Measurements from ENCODE around the gene INKA1. TPM values are rescaled to one million over a fixed set of nuclear protein-coding genes. Genes with fewer than 3 reads are reported as not detected.

The INKA1 gene
- total and polyA plus RNA-seq, 8 donors = 1.8 to 15.0 (median 3.9) TPM; not detected in 2

- no peak for DNase-seq
- 90 to 95% (median 93%) methylated on average over 11 to 13 of the region's 13 CpGs for WGBS, 5 donors
- no peaks in the 10 kb centered on the region for H3K36me3 ChIP-seq
- intact Hi-C loops (cut with DNase I; ENCODE audit: low total_unique reads) = no loop called here
- TF ChIP-seq POLR2AphosphoS5 (IDR thresholded peaks at IDR 0.05) (no peak), EP300 (IDR thresholded peaks at IDR 0.05) (no peak), POLR2A (IDR thresholded peaks at IDR 0.05) (no peak), CTCF (IDR thresholded peaks at IDR 0.05) (no peak)
- H3K4me1 ChIP-seq = no peaks in the 10 kb centered on the region
- H3K4me3 ChIP-seq = no peak overlapping the region
- no peaks in the 10 kb centered on the region for H3K27me3 ChIP-seq
- H3K27ac ChIP-seq = no peak overlapping the region
- no peaks in the 10 kb centered on the region for H3K9me3 ChIP-seq
Measured at GRCh38 chr3:49793486-49794085, 9.5 kb upstream of the INKA1 start.

GRCh38 chr3:49794431-49794830, 8.6 kb upstream of the INKA1 start:
- no peak for DNase-seq
- peaks cover 0 to 4% (median 0%) of the 10 kb centered on the region in 4 donors for H3K4me1 ChIP-seq
- H3K36me3 ChIP-seq = no peaks in the 10 kb centered on the region
- 72 to 79% (median 72%) methylated on average over 3 to 4 of the region's 4 CpGs for WGBS, 5 donors
- intact Hi-C loops (cut with DNase I; ENCODE audit: low total_unique reads) = no loop called here
- TF ChIP-seq POLR2AphosphoS5 (IDR thresholded peaks at IDR 0.05) = no peak
- TF ChIP-seq EP300 (IDR thresholded peaks at IDR 0.05) = no peak
- no peak for TF ChIP-seq POLR2A (IDR thresholded peaks at IDR 0.05)
- no peaks in the 10 kb centered on the region for H3K27me3 ChIP-seq
- no peaks in the 10 kb centered on the region for H3K9me3 ChIP-seq
- no peak overlapping the region for H3K4me3 ChIP-seq
- H3K27ac ChIP-seq = no peak overlapping the region

GRCh38 chr3:49794926-49795905, 7.8 kb upstream of the INKA1 start:
- no peaks in the 10 kb centered on the region for H3K36me3 ChIP-seq
- intact Hi-C loops (cut with DNase I; ENCODE audit: low total_unique reads) = no loop called here

GRCh38 chr3:49799105-49799504, 4.0 kb upstream of the INKA1 start:
- H3K9me3 ChIP-seq = no peaks in the 10 kb centered on the region
- H3K36me3 ChIP-seq = no peaks in the 10 kb centered on the region
- DNase-seq = no peak
- H3K4me3 ChIP-seq = no peak overlapping the region
- intact Hi-C loops (cut with DNase I; ENCODE audit: low total_unique reads) = no loop called here
- no peak for TF ChIP-seq POLR2AphosphoS5 (IDR thresholded peaks at IDR 0.05)
- TF ChIP-seq POLR2A (IDR thresholded peaks at IDR 0.05) = no peak
- no peak for TF ChIP-seq EP300 (IDR thresholded peaks at IDR 0.05)
- TF ChIP-seq CTCF (IDR thresholded peaks at IDR 0.05) = no peak
- peaks cover 7 to 34% (median 20%) of the 10 kb centered on the region in 4 donors for H3K4me1 ChIP-seq
- WGBS, 5 donors = 64 to 91% (median 88%) methylated on average over 1 of the region's 1 CpG
- no peak overlapping the region for H3K27ac ChIP-seq
- no peaks in the 10 kb centered on the region for H3K27me3 ChIP-seq

More at GRCh38 chr3:49794926-49795905, 7.8 kb upstream of the INKA1 start:
- no peaks in the 10 kb centered on the region for H3K9me3 ChIP-seq
- DNase-seq = no peak
- peaks cover 0 to 8% (median 0%) of the 10 kb centered on the region in 4 donors for H3K4me1 ChIP-seq
- no peak overlapping the region for H3K27ac ChIP-seq
- 82 to 91% (median 85%) methylated on average over 11 to 24 of the region's 24 CpGs for WGBS, 5 donors
- TF ChIP-seq CTCF (IDR thresholded peaks at IDR 0.05) (no peak), POLR2A (IDR thresholded peaks at IDR 0.05) (no peak), EP300 (IDR thresholded peaks at IDR 0.05) (no peak), POLR2AphosphoS5 (IDR thresholded peaks at IDR 0.05) (no peak)
- H3K27me3 ChIP-seq = no peaks in the 10 kb centered on the region
- H3K4me3 ChIP-seq = no peak overlapping the region

Data from stomach (tissue), 9 donors.